GM12878 (cell line): ENCODE data around the gene DNAJC5G. TPM values are rescaled to one million over a fixed set of nuclear protein-coding genes. Genes with fewer than 3 reads are reported as not detected.

Experiments
- ATAC-seq: fragments of 200-7000 bp; cut with Tn5 transposase; 3 replicates; pipeline ENCODE4 v1.9.1; 2020; ENCODE audit warnings: mild to moderate bottlenecking, moderate library complexity
- BruUV-seq: library from RNA; stranded (reverse); fragments of 400-500 nt; replicated peaks from 2 replicates; lab custom pipeline; 2021; lab: Mats Ljungman, UMichigan
- CTCF ChIA-PET: fragments of 300-600 bp; sonication (Branson Sonifier 250); formaldehyde crosslinking; extraction: SDS; loops from one replicate; lab custom pipeline; 2021; ENCODE audit warnings: inconsistent platforms; lab: Yijun Ruan, JAX
- POLR2A ChIA-PET: fragments of 350-600 bp; formaldehyde crosslinking; extraction: SDS; loops from one replicate; lab custom pipeline; 2021; ENCODE audit warnings: inconsistent platforms; lab: Charles Lee
- RAD21 ChIA-PET: fragments of 300-600 bp; sonication (Branson Sonifier 250); formaldehyde crosslinking; loops from one replicate; lab custom pipeline; 2023; ENCODE audit warnings: antibody characterized with exemption; ENCODE audit not compliant: unreplicated experiment; lab: Charles Lee
- SMC1A ChIA-PET: fragments of 300-600 bp; sonication (Branson Sonifier 250); formaldehyde crosslinking; loops from one replicate; lab custom pipeline; 2023; ENCODE audit not compliant: unreplicated experiment, uncharacterized antibody; lab: Charles Lee
- DNase-seq: peaks from one replicate; pipeline ENCODE4 v3.0.0-alpha.2; 2011; ENCODE audit warnings: low read depth, low spot score
- FAIRE-seq: peaks from 3 replicates; lab custom pipeline; 2011; peaks lifted over from hg19 to GRCh38; lab: Jason Lieb, UNC
- H2AFZ ChIP-seq: 2 replicates; pipeline ENCODE4 v1.6.0; 2011; ENCODE audit warnings: low read depth, low read length, control low read depth; ENCODE audit not compliant: control insufficient read depth
- H3K27ac ChIP-seq: 2 replicates; pipeline ENCODE4 v1.5.1; 2011; ENCODE audit warnings: control low read depth; ENCODE audit not compliant: control insufficient read depth, insufficient read depth
- H3K27me3 ChIP-seq, 2 experiments: replicated peaks in 1 of 2; 2 replicates each; pipeline versions ENCODE4 v1.6.0 to v1.6.1; 2011; ENCODE audit warnings: low read length in 1 of 2; ENCODE audit not compliant: control insufficient read depth in 2 of 2, insufficient read depth in 2 of 2
- H3K36me3 ChIP-seq, 2 experiments: 2 replicates each; pipeline ENCODE4 v1.5.1; 2011; ENCODE audit warnings: low read length in 1 of 2; ENCODE audit not compliant: control insufficient read depth in 2 of 2, insufficient read depth in 2 of 2
- H3K4me1 ChIP-seq: 2 replicates; pipeline ENCODE4 v1.6.1; 2011; ENCODE audit warnings: mild to moderate bottlenecking, low read length, moderate library complexity, mixed read lengths; ENCODE audit not compliant: control insufficient read depth, insufficient read depth
- H3K4me2 ChIP-seq: 2 replicates; pipeline ENCODE4 v1.6.0; 2011; ENCODE audit warnings: control low read depth; ENCODE audit not compliant: control insufficient read depth, insufficient read depth
- H3K4me3 ChIP-seq: fragments of 200-600 bp; sonication (generic); 2 replicates; pipeline ENCODE4 v1.5.1; 2016
- H3K79me2 ChIP-seq: 2 replicates; pipeline ENCODE4 v1.6.0; 2011; ENCODE audit warnings: low read length; ENCODE audit not compliant: control insufficient read depth, insufficient read depth
- H3K9ac ChIP-seq: 2 replicates; pipeline ENCODE4 v1.8.0; 2011; ENCODE audit warnings: low read length, control low read depth, mixed read lengths; ENCODE audit not compliant: control insufficient read depth, insufficient read depth
- H3K9me3 ChIP-seq: replicated peaks from 3 replicates; pipeline ENCODE4 v1.5.1; 2011; ENCODE audit warnings: mild to moderate bottlenecking, low read length; ENCODE audit not compliant: control insufficient read depth, insufficient read depth
- H4K20me1 ChIP-seq: 2 replicates; pipeline ENCODE4 v1.6.0; 2011; ENCODE audit not compliant: control insufficient read depth, insufficient read depth
- BHLHE40 ChIP-seq, 2 experiments: fragments of 450-650 bp in 1 of 2; IDR thresholded peaks; 2 replicates each; pipeline ENCODE4 v1.6.1; 2011 to 2017; ENCODE audit warnings: low read depth in 2 of 2, borderline replicate concordance in 1 of 2, improper control_type of control experiment in 1 of 2, low read length in 1 of 2, mild to moderate bottlenecking in 1 of 2
- CBX5 ChIP-seq: sonication (generic); IDR thresholded peaks from 2 replicates; pipeline ENCODE4 v1.6.1; 2016; ENCODE audit warnings: low read depth, moderate library complexity, mild to moderate bottlenecking, inconsistent platforms
- MAX ChIP-seq: IDR thresholded peaks from 2 replicates; pipeline ENCODE4 v1.6.1; 2012; ENCODE audit warnings: low read depth, low read length, improper control_type of control experiment
- MYC ChIP-seq: IDR thresholded peaks from 2 replicates; pipeline ENCODE4 v1.6.1; 2011; ENCODE audit warnings: mild to moderate bottlenecking, low read length, moderate library complexity, inconsistent platforms; ENCODE audit not compliant: insufficient read depth, insufficient replicate concordance, insufficient read length, severe bottlenecking
- POLR2A ChIP-seq: IDR thresholded peaks from 2 replicates; pipeline ENCODE4 v1.6.1; 2011; ENCODE audit warnings: low read depth, mild to moderate bottlenecking, low read length
- SMAD5 ChIP-seq: IDR thresholded peaks from 2 replicates; pipeline ENCODE4 v1.6.1; 2016; ENCODE audit warnings: antibody characterized with exemption, low read depth
- ZNF592 ChIP-seq: fragments of 450-650 bp; IDR thresholded peaks from 2 replicates; pipeline ENCODE4 v1.6.1; 2017; ENCODE audit warnings: mild to moderate bottlenecking, moderate library complexity
- WGBS: methylation state at CpG from one replicate; pipeline ENCODE4 v1.1.6; 2016; ENCODE audit warnings: low lambda C conversion rate; ENCODE audit not compliant: insufficient replicate concordance, insufficient coverage; ENCODE audit errors: missing lambda C conversion rate; 5-methylcytosine and 5-hydroxymethylcytosine counted together
- in situ Hi-C: fragments of 300-500 bp; cut with MboI; formaldehyde crosslinking; loops from 9 replicates; pipeline ENCODE4 v1.14.3; 2018; ENCODE audit warnings: mixed read lengths
- intact Hi-C: fragments of 100-400 bp; cut with micrococcal nuclease; formaldehyde crosslinking; loops from one replicate; pipeline ENCODE4 v1.14.2; 2022; ENCODE audit not compliant: unreplicated experiment
- polyA plus RNA-seq, 11 experiments: library from polyadenylated mRNA; depleted of rRNA in 4 of 11; unstranded in 6 of 11; stranded (reverse) in 5 of 11; fragments of >200 nt; fragmentation: Nextera tagmentation in 4 of 11; fragmentation: Illumina TruSeq in 1 of 11; extraction: Ambion mirVana in 4 of 11; extraction: Trizol in 1 of 11; gene quantifications; 1 replicate in 1 of 11; 2 replicates in 10 of 11; pipeline versions ENCODE4 v1.2.1 to v1.2.3, GENCODE V29; 2011 to 2016; ENCODE audit warnings: inconsistent platforms in 2 of 11, missing spikeins in 2 of 11, low read depth in 1 of 11
- total RNA-seq, 4 experiments: library from RNA; depleted of rRNA in 3 of 4; stranded (reverse); fragments of >200 nt in 3 of 4; fragmentation: Illumina TruSeq in 1 of 4; extraction: Trizol in 1 of 4; gene quantifications; 2 replicates each; pipeline versions ENCODE4 v1.2.1 to v1.2.3, GENCODE V29; 2013 to 2021

DNAJC5G gene
- total and polyA plus RNA-seq, 10 of the 15 experiments (the other 5 are each of a cell fraction or from before 2014, with no cell fraction given), result not detected

GRCh38 chr2:27236626-27237025 is 38.6 kb upstream of the DNAJC5G start (continued):
- no peak for TF ChIP-seq BHLHE40 (IDR thresholded peaks at IDR 0.05; ENCODE audit: borderline replicate concordance in 1 of 2, low read depth in 2 of 2, low read length in 1 of 2)

GRCh38 chr2:27237341-27237945 is 37.8 kb upstream of the DNAJC5G start:
- in situ Hi-C loops (no loop called here), intact Hi-C loops (no loop called here)
- H3K9ac ChIP-seq, result no peak overlapping the region
- SMC1A ChIA-PET, result no interaction called here
- ATAC-seq, result no peak
- 99% methylated on average over 15 of the region's 15 CpGs for WGBS
- no peak for DNase-seq
- POLR2A ChIA-PET, result no interaction called here
- H3K9me3 ChIP-seq, result no peaks in the 10 kb centered on the region
- TF ChIP-seq SMAD5 (no peak), MYC (no peak), MAX (no peak), ZNF592 (no peak), CBX5 (no peak), POLR2A (peak; percentile 22; the same call in 1 of the 2 replicates)
- RAD21 ChIA-PET, result no interaction called here
- H3K36me3 ChIP-seq, result peaks cover 44 to 71% of the 10 kb centered on the region in 2 experiments
- no peak overlapping the region for H2AFZ ChIP-seq
- no peaks in the 10 kb centered on the region for H3K79me2 ChIP-seq
- H3K4me3 ChIP-seq, result no peak overlapping the region
- H4K20me1 ChIP-seq, result no peaks in the 10 kb centered on the region
- no peak overlapping the region for H3K4me2 ChIP-seq
- CTCF ChIA-PET, result interaction anchor here (0.8 to 1.4 kb wide), 2 partner anchors 12 to 63 kb away, joined by 3 read pairs; no protein-coding TSS in a partner anchor
- no peak overlapping the region for H3K27ac ChIP-seq
- no peak for FAIRE-seq
- no peaks in the 10 kb centered on the region for H3K4me1 ChIP-seq
- no peaks in the 10 kb centered on the region for H3K27me3 ChIP-seq
- BruUV-seq, result no TSS peak
